ENCODE results near the gene HGF. TPM values are rescaled to one million over a fixed set of nuclear protein-coding genes. Genes with fewer than 3 reads are reported as not detected.

The HGF gene
- total and polyA plus RNA-seq, 2 of the 8 experiments (the other 6 are each of a cell fraction or from before 2014, with no cell fraction given) = 0.05 to 0.60 TPM

DNA sequence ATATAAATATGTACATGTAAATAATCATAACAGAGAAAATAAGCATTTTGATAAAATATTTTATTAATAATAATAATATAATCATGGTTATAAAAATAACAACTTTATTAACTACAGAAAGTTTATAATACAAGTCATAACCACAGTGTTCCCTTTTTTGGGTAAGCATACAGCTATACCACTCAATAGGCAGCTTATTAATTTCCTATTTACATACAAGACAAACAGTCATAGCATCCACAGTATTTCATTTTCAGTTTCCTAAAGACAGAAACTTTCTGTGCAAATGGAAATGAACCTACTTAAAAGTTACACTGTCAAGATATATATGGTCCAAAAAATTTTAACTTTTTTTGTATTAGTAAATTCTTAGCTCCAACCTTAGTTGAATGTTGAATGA is 70.9 kb downstream of the HGF start (continued):
- TF ChIP-seq HDAC2 (IDR thresholded peaks at IDR 0.05; ENCODE audit: borderline replicate concordance in 1 of 2, low read depth in 2 of 2, low read length in 2 of 2) = no peak
- no peak for TF ChIP-seq KDM4A (IDR thresholded peaks at IDR 0.05; ENCODE audit: low read depth, low read length, severe bottlenecking)
- TF ChIP-seq RXRA (IDR thresholded peaks at IDR 0.05; ENCODE audit: insufficient read depth, low read depth, low read length) = no peak
